Muscle layer of colon (tissue), 2 donors: ENCODE data around the gene SCN4A.

Experiments
- H3K27ac ChIP-seq: one replicate; pipeline ENCODE4 v1.7.0; 2013; ENCODE audit warnings: low read depth, mild to moderate bottlenecking, low read length, moderate library complexity
- H3K27me3 ChIP-seq, 2 donors: one replicate each; pipeline ENCODE4 v1.7.0; 2013; ENCODE audit warnings: low read length in 2 of 2, mild to moderate bottlenecking in 2 of 2; ENCODE audit not compliant: insufficient read depth in 2 of 2, control insufficient read depth in 1 of 2
- H3K36me3 ChIP-seq: one replicate; pipeline ENCODE4 v1.7.0; 2013; ENCODE audit warnings: mild to moderate bottlenecking, low read length; ENCODE audit not compliant: insufficient read depth
- H3K4me1 ChIP-seq: one replicate; pipeline ENCODE4 v1.7.0; 2013; ENCODE audit warnings: mild to moderate bottlenecking, low read length; ENCODE audit not compliant: insufficient read depth
- H3K4me3 ChIP-seq, 2 donors: one replicate each; pipeline ENCODE4 v1.7.0; 2013; ENCODE audit warnings: low read length in 2 of 2, low read depth in 1 of 2, mild to moderate bottlenecking in 1 of 2, moderate library complexity in 1 of 2
- H3K9ac ChIP-seq: one replicate; pipeline ENCODE4 v1.7.0; 2013; ENCODE audit warnings: low read length
- H3K9me3 ChIP-seq: one replicate; pipeline ENCODE4 v1.7.0; 2013; ENCODE audit warnings: mild to moderate bottlenecking, low read length
- donor health status: abdominal sarcoma.
- donor health status: Adenocarcinoma of cecum.

Gene SCN4A

DNA sequence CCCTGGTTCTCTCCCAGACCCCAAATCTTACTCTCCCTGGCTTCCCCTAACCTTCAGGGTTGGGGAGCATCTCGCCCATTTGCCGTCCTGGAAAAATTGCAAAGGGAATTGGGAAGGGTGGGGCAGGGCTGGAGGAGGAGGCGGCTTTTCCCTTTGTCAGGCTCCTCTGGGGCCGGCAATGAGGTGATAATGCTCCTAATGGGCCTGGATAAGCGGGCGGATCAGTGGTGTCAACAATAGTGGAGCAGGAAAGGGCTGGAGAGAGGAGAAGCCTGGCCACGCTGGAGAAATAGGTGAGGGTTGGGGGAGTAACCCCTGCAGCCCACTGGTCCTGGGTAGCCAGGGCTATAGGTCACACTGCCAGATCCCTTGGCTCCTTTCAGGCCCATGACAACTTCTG, 12.3 kb downstream of the SCN4A start:
- Histone ChIP-seq H3K27ac (no peak overlapping the region), H3K27me3 (no peaks in the 10 kb centered on the region), H3K36me3 (no peaks in the 10 kb centered on the region), H3K9ac (no peak overlapping the region), H3K4me1 (no peaks in the 10 kb centered on the region), H3K9me3 (no peaks in the 10 kb centered on the region), H3K4me3 (no peak overlapping the region)

DNA sequence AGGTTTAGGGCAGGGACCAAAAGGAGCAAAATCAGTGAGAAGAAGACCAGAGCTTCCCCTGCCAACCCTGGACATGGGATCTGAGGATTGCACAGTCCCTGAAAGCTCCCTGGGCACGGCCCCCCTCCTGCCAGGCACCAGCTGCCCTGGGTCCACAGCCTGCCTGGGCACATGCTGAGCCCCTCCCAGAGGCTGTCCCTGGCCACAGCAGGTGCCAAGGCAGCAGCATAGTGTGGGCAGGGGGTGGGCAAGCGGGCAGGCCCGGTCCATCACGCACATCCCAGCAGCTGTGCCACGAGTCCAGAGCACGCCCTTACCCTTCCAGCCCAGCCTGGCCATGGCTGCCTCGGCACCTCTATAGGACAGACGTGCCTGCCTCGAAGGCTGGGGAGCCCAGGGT, 12.7 kb downstream of the SCN4A start:
- no peak overlapping the region for H3K9ac ChIP-seq
- no peak overlapping the region for H3K27ac ChIP-seq
- H3K9me3 ChIP-seq, result no peaks in the 10 kb centered on the region
- H3K36me3 ChIP-seq, result no peaks in the 10 kb centered on the region
- no peak overlapping the region for H3K4me3 ChIP-seq
- no peaks in the 10 kb centered on the region for H3K27me3 ChIP-seq
- H3K4me1 ChIP-seq, result no peaks in the 10 kb centered on the region

DNA sequence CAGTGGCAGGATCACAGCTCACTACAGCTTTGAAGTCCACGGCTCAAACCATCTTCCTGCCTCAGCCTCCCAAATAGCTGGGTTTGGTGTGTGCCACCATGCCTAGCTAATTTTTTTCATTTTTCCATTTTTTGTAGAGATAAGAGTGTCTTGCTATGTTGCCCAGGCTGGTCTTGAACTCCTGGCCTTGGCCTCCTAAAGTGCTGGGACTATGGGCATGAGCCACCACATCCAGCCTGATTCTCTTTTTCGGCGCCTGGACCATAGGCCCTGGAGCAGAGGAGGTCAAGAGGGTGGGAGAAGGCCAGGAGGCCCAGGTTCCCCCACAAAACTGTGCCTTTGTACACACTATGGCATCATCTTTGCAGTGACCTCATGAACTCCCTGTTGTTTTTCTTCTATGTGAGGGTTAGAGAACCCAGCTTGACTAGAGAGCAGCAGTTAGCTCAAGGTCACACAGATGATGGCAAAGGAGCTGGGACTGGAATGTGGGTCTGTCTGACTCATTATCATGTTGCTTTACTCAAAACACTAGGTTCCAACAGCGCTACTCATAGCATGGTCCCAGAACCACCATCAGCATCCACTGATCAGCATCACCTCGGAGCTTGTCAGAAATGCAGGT, 16.3 kb downstream of the SCN4A start:
- Histone ChIP-seq H3K36me3 (no peaks in the 10 kb centered on the region), H3K27ac (no peak overlapping the region), H3K4me3 (no peak overlapping the region), H3K9ac (no peak overlapping the region), H3K27me3 (no peaks in the 10 kb centered on the region), H3K9me3 (no peaks in the 10 kb centered on the region), H3K4me1 (no peaks in the 10 kb centered on the region)

DNA sequence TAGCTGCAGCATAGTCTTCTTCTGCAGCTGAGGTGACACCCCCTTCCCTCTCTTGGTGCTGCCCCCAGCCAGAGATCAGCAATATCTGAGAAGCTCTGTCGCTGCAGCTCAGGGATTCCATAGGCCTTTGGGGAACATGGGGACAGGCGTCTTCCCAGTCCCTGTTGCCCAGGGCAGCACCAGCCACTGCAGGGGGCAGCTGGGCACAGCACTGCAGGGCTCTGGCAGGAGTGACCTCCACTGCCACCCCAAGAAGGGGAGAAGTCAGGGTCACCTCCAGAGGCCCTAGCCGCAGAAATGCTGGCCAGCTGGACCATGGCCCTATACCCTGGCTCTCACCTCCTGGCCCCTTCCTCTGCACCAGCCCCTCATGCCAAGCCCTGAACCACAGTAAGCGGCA, 16.9 kb downstream of the SCN4A start:
- H3K9me3 ChIP-seq, result no peaks in the 10 kb centered on the region
- H3K4me3 ChIP-seq, result no peak overlapping the region
- no peaks in the 10 kb centered on the region for H3K27me3 ChIP-seq
- no peaks in the 10 kb centered on the region for H3K36me3 ChIP-seq
- H3K4me1 ChIP-seq, result no peaks in the 10 kb centered on the region
- H3K9ac ChIP-seq, result no peak overlapping the region
- H3K27ac ChIP-seq, result no peak overlapping the region

DNA sequence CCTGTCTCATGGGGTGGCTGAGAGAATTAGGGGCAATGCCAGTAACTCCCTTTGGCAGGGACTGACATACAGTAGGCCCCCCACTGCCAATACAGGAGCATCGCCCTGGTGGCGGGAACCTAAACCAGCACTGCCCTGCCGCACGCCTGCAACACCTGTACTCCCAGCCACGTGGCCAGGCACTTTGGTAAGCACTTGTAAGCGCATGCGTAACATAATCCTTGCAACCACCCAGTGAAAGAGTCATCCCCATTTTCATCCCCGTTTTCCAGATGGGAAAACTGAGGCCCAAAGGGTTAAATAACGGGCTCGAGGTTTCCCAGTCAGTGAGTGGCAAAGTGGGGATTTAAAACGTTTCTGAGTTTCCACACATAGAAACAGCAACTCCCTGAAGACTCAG, 17.5 kb downstream of the SCN4A start:
- no peaks in the 10 kb centered on the region for H3K4me1 ChIP-seq
- H3K4me3 ChIP-seq, result no peak overlapping the region
- no peak overlapping the region for H3K9ac ChIP-seq
- no peaks in the 10 kb centered on the region for H3K9me3 ChIP-seq
- no peaks in the 10 kb centered on the region for H3K27me3 ChIP-seq
- H3K36me3 ChIP-seq, result no peaks in the 10 kb centered on the region
- no peak overlapping the region for H3K27ac ChIP-seq

DNA sequence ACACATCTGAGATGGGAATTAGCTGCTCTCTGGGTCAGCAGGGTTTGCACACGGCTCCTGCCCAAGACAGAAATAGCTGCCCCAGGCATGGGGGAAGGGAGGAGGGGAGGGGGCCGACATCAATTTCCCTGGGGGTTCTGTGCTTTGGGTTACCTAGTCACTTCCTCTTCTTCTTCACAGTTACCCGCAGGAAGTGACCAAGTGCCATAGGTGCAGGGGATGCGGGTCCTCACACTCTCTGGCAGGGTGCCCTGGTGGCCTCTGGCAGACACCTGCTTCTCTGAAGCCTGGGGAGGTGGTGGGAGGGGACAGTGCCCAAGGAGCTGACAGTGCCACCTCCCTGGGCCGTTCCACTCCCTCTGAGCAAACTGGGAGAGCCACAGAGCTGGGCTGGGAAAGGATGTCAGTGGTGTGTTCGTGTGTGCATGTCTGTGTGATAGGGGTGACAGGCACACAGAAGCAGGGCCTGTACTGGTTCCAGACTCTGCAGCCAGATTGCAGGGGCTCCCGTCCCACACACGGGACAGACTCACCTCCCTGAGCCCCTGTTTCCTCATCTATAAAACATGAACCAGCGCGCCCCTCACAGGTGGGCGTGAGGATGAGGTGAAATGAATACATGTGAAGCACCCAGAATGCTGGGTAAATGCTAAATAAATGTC, 18.2 kb downstream of the SCN4A start:
- Histone ChIP-seq H3K4me3 (no peak overlapping the region), H3K36me3 (no peaks in the 10 kb centered on the region), H3K4me1 (no peaks in the 10 kb centered on the region), H3K27ac (no peak overlapping the region), H3K27me3 (no peaks in the 10 kb centered on the region), H3K9me3 (no peaks in the 10 kb centered on the region), H3K9ac (no peak overlapping the region)

DNA sequence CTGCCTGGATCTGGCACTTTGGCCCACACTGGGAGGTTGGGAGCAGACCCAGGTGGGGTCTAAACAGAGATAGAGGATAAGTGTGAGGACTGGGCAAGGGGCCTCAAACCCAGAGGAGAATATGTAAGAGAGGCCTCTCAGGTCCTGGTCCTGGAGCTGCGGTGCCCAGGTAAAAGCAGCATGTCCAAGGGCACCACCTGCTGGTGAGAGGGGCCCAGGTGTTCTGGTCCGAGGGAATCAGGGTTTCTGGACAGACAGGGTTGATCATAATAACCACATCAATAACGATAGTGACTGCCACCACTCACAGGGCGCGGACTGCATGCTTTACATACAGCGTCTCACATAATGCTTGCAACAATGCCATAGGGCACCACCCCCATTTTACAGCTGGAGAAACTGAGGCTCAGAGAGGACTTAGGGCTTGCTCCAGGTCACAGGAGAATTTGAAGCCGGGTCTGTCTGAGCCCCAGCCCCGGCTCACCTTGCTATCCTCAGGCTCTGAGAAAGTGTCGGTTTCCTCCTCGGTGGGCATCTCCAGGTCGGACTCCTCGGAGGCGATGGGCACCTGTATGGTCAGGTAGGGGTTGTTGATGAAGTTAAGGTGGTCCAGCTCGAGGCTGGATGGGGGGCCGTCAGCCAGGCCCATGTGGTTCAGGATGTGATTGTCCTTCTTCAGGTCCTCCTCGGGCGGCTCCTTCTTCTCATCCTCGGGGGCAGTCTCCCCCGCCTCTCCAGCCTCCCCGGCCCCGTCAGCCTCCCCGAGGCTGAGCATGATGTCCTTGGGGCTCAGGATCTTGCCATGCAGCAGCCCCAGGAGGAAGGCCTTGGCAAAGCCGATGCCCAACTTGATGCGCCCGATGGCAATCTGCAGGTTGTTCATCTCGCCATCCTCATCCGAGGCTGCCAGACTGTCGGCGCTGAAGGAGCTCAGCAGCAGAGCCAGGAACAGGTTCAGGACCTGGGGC, 21.5 kb downstream of the SCN4A start:
- H3K4me3 ChIP-seq, result no peak overlapping the region
- H3K9ac ChIP-seq, result no peak overlapping the region
- H3K9me3 ChIP-seq, result no peaks in the 10 kb centered on the region
- no peaks in the 10 kb centered on the region for H3K4me1 ChIP-seq
- H3K27ac ChIP-seq, result no peak overlapping the region
- H3K27me3 ChIP-seq, result no peaks in the 10 kb centered on the region
- H3K36me3 ChIP-seq, result no peaks in the 10 kb centered on the region

DNA sequence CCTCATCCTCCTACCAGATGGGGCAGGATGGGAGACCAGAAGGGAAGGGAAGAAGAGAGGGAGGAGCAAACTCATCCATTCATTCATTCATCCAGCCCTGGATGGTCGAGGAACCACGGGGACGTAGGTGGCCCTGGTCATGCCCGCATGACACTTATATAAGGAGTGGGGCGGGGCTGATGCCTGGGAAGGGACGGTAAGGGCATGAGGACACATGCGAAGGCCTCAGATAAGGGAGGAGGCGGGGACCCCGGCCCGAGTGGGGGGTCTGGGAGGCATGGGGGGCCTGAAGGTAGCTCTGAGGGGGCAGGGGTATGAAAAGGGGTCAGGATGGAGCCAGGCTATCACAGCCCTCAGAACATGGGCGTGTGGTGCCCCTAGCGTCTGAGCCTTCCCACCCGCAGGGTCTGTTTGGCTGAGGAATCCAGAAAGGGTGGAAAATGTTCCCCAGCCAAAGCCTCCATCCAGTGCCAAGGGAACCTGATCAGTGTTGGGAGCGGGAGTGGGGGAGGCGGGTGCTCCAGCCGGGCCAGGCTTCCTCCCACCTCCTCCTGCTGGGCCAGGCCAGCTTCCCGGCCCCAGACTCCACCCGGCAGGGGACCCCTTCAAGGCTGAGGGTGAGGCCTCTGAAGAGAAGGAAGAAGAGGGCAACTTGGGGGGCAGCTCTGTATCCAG, 23.0 kb downstream of the SCN4A start:
- no peaks in the 10 kb centered on the region for H3K27me3 ChIP-seq
- no peak overlapping the region for H3K4me3 ChIP-seq
- H3K9ac ChIP-seq, result no peak overlapping the region
- H3K9me3 ChIP-seq, result no peaks in the 10 kb centered on the region
- H3K36me3 ChIP-seq, result no peaks in the 10 kb centered on the region
- H3K27ac ChIP-seq, result no peak overlapping the region
- H3K4me1 ChIP-seq, result no peaks in the 10 kb centered on the region

DNA sequence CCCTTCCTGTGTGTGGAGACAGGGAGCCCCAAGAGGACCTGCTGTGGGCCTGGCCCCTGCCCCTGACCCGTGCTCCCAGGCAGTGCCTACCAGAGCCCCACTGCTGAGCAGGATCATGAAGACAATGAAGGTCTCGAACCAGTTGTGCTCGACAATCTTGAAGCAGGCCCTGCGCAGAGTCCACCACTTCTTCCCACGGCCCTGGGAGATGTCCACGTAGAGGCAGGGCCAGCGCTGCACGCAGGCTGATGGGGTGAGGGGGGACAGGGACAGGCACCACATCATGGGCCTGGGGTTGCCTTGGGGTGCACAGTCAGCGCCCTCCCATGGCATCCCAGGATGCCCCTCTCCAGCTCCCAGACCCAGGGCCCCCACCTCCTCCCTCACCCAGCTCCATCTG, 24.2 kb downstream of the SCN4A start:
- Histone ChIP-seq H3K4me1 (no peaks in the 10 kb centered on the region), H3K36me3 (no peaks in the 10 kb centered on the region), H3K27me3 (no peaks in the 10 kb centered on the region), H3K9me3 (no peaks in the 10 kb centered on the region), H3K4me3 (no peak overlapping the region), H3K27ac (no peak overlapping the region), H3K9ac (no peak overlapping the region)

DNA sequence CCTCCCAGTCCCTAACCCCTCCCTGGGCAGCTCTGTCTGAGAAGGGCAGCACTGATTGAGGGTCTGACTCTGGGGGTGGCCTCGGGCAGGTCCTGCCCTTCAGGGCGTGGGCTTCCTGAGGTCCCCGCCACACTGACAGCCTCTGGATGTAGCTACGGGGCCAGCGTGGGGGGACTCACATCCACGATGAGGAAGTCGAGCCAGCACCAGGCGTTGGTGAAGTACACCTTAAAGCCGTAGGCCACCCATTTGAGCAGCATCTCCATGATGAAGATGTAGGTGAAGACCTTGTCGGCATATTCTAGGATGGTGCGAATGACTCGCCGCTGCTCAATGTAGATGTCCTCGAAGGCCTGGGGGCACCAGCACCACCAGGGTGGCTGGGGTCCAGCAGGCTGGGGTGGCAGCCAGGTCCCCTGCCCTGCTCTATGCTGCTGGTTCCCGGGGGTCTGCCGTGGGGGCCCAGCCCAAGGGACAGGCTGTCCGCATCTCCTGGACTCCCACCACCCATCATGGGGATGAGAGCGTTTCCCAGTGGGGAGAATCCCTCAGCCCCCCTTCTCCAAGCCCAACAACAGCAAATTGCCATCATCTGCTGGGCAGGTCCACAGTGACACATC, 24.9 kb downstream of the SCN4A start:
- Histone ChIP-seq H3K4me1 (no peaks in the 10 kb centered on the region), H3K4me3 (no peak overlapping the region), H3K9ac (no peak overlapping the region), H3K27me3 (no peaks in the 10 kb centered on the region), H3K27ac (no peak overlapping the region), H3K36me3 (no peaks in the 10 kb centered on the region), H3K9me3 (no peaks in the 10 kb centered on the region)
